ENCODE results near the gene PRODH.
"Not testable (repeated sequence)": the region's sequence is repeated elsewhere in the genome, so short reads cannot be mapped to it uniquely, and the experiment has no call there.

The PRODH gene

GRCh38 chr22:18925368-18926064 lies 10.6 kb downstream of the PRODH start:
- TF ChIP-seq ZNF621 (tag by site-specific recombination; IDR thresholded peaks at IDR 0.05) (no peak), ZNF366 (tag by site-specific recombination; conservative IDR thresholded peaks at IDR 0.05) (no peak), ZXDB (tag by site-specific recombination; IDR thresholded peaks at IDR 0.05) (no peak), ZNF658 (tag by site-specific recombination; IDR thresholded peaks at IDR 0.05) (no peak), ZNF707 (tag by site-specific recombination; IDR thresholded peaks at IDR 0.05) (no peak), ZNF140 (tag by site-specific recombination; IDR thresholded peaks at IDR 0.05) (no peak), SCRT1 (tag by site-specific recombination; IDR thresholded peaks at IDR 0.05; ENCODE audit: borderline replicate concordance) (no peak), ZNF560 (tag by site-specific recombination; IDR thresholded peaks at IDR 0.05; ENCODE audit: borderline replicate concordance) (no peak), ZSCAN18 (tag by site-specific recombination; IDR thresholded peaks at IDR 0.05) (no peak), ZSCAN23 (tag by site-specific recombination; IDR thresholded peaks at IDR 0.05) (no peak), GLI2 (tag by site-specific recombination; IDR thresholded peaks at IDR 0.05; ENCODE audit: borderline replicate concordance, low read depth) (no peak), SCRT2 (tag by site-specific recombination; IDR thresholded peaks at IDR 0.05) (no peak), GFI1B (tag by site-specific recombination; IDR thresholded peaks at IDR 0.05) (no peak), ZNF280D (tag by site-specific recombination; IDR thresholded peaks at IDR 0.05) (no peak), HOXD13 (CRISPR knock-in tag; IDR thresholded peaks at IDR 0.05; ENCODE audit: borderline replicate concordance) (no peak), ZNF10 (tag by site-specific recombination; IDR thresholded peaks at IDR 0.05) (no peak), ZIC2 (tag by site-specific recombination; IDR thresholded peaks at IDR 0.05) (no peak), ZNF18 (tag by site-specific recombination; IDR thresholded peaks at IDR 0.05) (no peak)
- TF ChIP-seq, protein P1, sequence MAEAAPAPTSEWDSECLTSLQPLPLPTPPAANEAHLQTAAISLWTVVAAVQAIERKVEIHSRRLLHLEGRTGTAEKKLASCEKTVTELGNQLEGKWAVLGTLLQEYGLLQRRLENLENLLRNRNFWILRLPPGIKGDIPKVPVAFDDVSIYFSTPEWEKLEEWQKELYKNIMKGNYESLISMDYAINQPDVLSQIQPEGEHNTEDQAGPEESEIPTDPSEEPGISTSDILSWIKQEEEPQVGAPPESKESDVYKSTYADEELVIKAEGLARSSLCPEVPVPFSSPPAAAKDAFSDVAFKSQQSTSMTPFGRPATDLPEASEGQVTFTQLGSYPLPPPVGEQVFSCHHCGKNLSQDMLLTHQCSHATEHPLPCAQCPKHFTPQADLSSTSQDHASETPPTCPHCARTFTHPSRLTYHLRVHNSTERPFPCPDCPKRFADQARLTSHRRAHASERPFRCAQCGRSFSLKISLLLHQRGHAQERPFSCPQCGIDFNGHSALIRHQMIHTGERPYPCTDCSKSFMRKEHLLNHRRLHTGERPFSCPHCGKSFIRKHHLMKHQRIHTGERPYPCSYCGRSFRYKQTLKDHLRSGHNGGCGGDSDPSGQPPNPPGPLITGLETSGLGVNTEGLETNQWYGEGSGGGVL (tag by site-specific recombination; IDR thresholded peaks at IDR 0.05) = no peak
- H3K4me3 ChIP-seq (ENCODE audit: low read depth, low read length) = no peak overlapping the region
- H3K36me3 ChIP-seq (ENCODE audit: control insufficient read depth in 2 of 2, insufficient read depth in 1 of 2, low read length in 2 of 2) = no peaks in the 10 kb centered on the region
- ChIA-PET CTCF (no interaction called here), POLR2A (no interaction called here)
- H3K9me3 ChIP-seq (ENCODE audit: control insufficient read depth, insufficient read depth, low read depth, low read length) = no peaks in the 10 kb centered on the region
- H3K4me1 ChIP-seq (ENCODE audit: control insufficient read depth, insufficient read depth, low read length) = no peaks in the 10 kb centered on the region
- no peak overlapping the region for H3K27ac ChIP-seq (ENCODE audit: extremely low read depth, low read depth, low read length)

DNA sequence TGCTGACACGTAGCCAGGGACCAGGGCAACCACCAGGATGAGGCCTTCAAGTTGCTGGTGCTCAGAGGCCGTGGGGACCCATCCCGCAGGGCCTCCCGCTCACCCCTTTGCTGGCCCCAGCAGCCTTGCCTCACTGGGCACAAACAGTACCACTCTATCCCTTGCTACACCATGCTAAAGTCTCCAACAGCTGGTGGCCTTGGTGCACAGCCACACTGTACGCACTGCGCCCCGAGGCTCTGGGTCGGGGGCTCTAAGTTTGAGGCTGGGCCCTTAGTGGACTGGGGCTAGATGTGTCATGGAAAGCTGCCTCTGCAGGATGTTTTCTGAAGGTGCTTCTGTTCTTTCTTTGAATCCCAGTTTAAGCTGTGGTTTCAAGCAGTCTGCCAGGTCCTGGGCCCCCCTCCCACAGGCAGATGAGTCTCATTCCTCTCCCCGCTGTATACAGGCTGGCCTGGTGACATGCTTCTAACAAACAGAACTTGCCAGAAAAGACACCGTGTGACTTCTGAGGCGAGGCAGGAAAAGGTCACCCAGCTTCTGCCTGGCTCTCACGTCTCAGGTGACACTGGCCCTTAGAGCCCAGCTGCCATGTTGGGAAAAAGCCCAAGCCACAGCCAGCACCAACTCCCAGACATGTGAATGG lies 15.7 kb downstream of the PRODH start:
- POLR2A ChIA-PET; H3K27ac ChIP-seq (ENCODE audit: extremely low read depth, low read depth, low read length); H3K4me1 ChIP-seq (ENCODE audit: control insufficient read depth, insufficient read depth, low read length); H3K9me3 ChIP-seq (ENCODE audit: control insufficient read depth, insufficient read depth, low read depth, low read length); H3K36me3 ChIP-seq (ENCODE audit: control insufficient read depth in 2 of 2, insufficient read depth in 1 of 2, low read length in 2 of 2); CTCF ChIA-PET; H3K4me3 ChIP-seq (ENCODE audit: low read depth, low read length): not testable (repeated sequence)

- H3K4me1 ChIP-seq (ENCODE audit: control insufficient read depth, insufficient read depth, low read length); H3K36me3 ChIP-seq (ENCODE audit: control insufficient read depth in 2 of 2, insufficient read depth in 1 of 2, low read length in 2 of 2); H3K27ac ChIP-seq (ENCODE audit: extremely low read depth, low read depth, low read length); H3K9me3 ChIP-seq (ENCODE audit: control insufficient read depth, insufficient read depth, low read depth, low read length); H3K4me3 ChIP-seq (ENCODE audit: low read depth, low read length); POLR2A ChIA-PET; CTCF ChIA-PET: not testable (repeated sequence)
Observed at GRCh38 chr22:18917818-18918217, 18.3 kb downstream of the PRODH start.

DNA sequence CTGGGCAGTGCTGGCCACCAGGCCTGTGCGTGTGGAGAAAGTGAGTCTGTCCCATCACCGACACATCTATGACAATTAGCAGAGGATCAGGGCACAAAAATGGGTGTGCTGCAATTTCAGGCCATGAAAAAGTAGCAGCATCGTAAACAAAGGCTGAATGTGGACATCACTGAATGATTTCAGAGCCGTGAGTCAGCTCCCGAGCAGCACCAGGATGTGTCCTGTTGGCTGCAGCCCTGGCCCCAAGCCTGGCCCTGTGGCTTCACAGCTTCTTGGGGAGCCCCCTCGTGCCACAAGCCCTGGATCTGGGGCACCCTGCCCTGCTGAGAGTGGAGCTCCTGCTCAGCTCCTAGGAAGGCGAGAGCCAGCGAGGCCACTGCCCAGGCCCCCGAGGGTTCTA lies 20.5 kb downstream of the PRODH start:
- POLR2A ChIA-PET; H3K27ac ChIP-seq (ENCODE audit: extremely low read depth, low read depth, low read length); H3K4me3 ChIP-seq (ENCODE audit: low read depth, low read length); H3K36me3 ChIP-seq (ENCODE audit: control insufficient read depth in 2 of 2, insufficient read depth in 1 of 2, low read length in 2 of 2); H3K9me3 ChIP-seq (ENCODE audit: control insufficient read depth, insufficient read depth, low read depth, low read length); H3K4me1 ChIP-seq (ENCODE audit: control insufficient read depth, insufficient read depth, low read length): not testable (repeated sequence)
- CTCF ChIA-PET = interaction anchor here (0.6 to 1.2 kb wide), 2 partner anchors 8 to 21 kb away, joined by 3 read pairs; no protein-coding TSS in a partner anchor

Data from HEK293 (cell line).